HCEC 1CT (cell line): ENCODE measurements around the gene JAG2.
"Not testable (repeated sequence)": the region's sequence is repeated elsewhere in the genome, so short reads cannot be mapped to it uniquely, and the experiment has no call there.

ENCODE experiments used
- DNase-seq: peaks from one replicate; pipeline ENCODE4 v3.0.0-alpha.2; 2017

Gene JAG2

DNA sequence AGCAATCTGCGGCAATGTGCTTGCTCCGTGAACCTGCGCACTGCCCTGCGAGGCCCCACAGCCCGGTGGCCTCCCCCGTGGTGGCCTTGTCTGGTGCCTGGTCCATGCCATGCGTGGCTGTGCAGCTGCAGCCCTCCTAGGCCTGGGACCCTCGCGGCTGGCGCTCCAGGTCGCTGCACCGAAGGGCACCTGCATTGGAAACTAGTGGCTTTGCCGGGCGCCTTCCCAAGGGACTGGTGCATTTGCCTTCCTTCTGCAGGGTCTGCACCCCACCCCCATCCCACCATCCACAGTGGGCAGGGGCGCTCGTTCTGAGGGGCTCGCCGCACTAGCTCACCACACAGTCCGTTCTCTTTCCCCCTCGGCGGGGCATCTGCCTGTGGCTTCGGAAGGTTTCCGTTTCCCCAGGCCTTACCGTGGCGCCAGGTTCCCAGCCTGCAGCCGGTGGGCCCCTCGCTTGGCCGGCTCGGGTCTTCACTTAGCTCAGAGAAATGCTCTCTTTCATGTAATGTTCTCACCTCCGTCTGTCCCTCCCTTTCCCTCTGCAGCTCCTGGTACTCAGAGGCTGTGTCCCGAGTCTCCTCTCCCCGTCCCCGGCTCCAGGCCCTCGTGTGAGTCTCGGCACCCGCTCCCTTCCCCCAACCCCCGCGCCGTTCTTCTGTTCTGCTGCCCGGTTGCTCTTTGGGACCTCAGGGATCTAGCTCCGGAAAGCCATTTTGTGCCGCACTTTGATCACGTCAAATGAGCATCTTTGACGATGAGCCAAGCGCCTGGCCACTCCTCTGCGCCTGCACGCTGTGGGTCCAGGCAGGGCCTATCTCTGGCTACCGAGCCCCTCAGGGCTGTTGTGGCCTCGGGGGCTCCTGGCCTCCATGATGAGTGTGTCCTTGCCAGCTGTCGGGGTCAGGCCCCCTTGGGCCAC lies 31.9 kb downstream of the JAG2 start:
- DNase-seq, result no peak

DNA sequence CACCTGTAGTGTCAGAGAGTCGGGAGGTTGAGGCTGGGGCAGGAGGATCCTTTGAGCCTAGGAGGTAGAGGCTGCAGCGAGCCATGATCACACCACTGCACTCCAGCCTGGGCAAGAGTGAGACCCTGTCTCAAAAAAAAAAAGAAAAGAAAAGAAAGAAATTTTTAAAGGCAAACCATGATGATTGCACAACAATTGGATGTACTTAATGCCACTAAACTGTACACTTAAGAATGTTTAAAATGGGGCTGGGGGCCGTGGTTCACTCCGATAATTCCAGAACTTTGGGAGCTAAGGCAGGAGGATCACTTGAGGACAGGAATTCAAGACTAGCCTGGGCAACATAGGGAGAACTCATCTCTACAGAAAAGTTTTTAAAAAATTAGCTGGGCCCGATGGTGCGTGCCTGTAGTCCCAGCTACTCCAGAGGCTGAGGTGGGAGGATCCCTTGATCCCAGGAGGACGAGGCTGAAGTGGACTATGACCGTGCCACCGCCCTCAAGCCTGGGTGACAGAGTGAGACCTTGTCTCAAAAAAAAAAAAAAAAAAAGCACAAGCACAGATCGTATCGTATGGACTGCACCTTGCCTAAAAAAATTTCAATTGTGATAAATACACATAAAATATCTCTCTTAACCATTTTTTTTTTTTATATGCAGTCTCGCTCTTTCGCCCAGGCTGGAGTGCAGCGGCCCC lies 32.7 kb downstream of the JAG2 start:
- DNase-seq, result no peak

GRCh38 chr14:105132921-105133654 lies 35.5 kb downstream of the JAG2 start:
- no peak for DNase-seq

DNA sequence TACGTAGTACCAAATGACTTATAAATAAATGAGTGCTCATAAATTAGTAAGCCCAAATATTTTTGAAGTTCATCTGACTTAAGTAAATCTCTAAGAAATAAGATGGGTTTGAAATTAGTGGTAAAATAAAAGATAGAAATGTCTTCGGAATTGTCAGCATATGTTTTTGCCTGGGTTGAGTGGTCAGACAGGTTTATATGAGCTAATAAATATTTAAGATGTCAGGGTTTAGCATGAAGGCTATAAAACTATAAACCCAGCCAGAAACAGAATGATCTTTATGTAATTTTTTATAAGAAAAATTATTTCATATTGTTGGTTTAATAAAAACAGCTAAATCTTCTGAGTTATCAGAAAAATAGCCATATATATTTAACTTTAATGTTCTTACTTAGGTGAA lies 37.3 kb downstream of the JAG2 start:
- DNase-seq, result no peak

- no peak for DNase-seq
These were observed 40.5 kb downstream of the JAG2 start for GRCh38 chr14:105128059-105128458.

GRCh38 chr14:105126981-105127329 lies 41.6 kb downstream of the JAG2 start:
- DNase-seq, result no peak

DNA sequence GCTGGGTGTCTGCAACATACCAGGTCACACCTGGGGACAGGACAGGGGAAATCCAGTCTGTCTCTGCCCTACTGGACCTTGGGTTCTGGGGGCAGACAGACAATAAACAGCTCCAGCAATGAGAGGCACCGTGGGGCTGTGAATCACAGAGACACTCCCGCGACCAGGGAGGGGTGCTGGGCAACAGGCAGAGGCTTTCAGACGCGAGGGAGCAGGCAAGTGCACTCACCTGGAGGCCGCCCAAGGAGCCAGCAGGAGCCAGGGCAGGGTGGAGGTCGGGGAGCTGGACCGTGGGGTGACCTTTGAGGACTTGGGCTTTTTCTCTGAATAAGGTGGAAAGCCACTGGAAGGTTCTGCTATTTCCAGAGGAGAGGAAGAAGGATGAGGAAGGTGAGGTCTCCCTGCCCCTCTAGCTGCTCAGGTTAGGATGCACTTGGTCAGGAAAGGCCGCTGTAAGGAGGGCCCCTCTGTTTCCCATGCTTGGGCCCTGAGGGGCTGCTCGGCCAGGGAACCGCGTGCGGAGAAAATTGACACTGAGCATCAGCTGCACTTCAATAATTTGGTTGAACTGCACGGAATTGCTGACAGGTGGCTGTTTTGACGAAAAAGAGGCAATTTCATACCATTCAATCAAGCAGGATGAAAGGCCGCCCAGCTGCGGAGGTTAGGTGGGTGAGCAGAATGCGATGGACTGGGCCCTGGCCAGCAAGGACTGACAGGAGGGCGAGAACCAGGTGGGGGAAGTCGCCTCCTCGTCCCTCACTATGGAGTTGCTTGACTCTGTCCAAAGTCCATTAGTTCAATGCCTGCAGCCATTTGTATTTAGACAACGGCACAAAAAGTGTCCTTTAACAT lies 42.2 kb downstream of the JAG2 start:
- no peak for DNase-seq

DNA sequence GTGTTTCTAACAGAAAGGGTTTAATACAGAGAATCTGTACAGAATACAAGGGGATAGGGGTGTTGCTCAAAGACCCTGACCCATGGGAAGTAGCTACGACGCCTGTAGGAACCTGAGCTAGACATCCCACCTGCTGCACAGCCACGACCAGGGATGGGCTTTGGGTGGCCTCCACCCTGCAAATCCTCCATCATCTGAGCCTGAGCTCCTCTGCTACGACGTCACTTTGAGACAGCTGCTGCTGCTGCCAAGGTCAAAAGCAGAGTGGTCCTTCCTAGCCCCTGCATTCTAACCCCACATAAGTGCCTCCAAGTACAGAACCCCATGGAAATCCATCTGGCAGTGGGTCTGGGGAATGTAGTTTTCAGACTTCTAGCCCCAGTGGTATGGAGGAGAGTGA lies 43.8 kb downstream of the JAG2 start:
- no peak for DNase-seq

DNA sequence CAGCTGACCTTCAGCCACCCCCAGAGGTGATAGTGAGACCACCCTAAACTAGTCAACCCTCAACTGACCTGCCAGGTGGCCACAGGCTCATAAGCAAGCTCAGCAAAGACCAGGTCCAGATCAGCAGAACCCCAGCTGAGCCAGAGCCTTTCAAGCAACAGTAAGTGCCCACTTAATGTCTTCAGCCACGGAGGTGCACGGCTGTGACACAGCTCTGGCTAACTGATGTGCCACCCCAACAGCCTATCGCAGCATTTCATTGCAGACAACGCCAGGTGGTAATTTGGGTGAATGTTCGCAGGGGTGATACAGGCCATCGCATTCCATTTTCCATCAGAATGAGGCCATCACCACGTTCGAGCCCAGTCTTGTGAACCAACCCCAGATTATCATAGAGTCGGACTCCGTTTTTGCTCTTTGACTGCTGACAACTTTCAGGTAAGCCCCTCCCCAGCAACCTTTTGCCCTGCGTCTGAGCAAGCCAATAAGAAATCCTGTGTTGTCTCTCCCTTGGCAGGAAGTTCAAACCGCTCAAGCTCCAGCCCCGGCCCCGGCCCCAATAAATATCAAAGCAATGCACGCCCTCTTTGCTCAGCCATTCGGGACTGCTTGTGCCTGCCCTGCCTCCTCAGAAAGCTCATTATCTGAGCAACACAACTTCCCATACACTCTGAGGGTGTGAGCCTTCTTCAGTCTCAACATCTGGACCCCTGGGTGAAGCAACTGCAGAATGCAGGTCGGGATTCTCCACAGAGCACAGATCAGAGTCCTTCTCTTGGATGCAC lies 44.4 kb downstream of the JAG2 start:
- DNase-seq, result no peak

DNA sequence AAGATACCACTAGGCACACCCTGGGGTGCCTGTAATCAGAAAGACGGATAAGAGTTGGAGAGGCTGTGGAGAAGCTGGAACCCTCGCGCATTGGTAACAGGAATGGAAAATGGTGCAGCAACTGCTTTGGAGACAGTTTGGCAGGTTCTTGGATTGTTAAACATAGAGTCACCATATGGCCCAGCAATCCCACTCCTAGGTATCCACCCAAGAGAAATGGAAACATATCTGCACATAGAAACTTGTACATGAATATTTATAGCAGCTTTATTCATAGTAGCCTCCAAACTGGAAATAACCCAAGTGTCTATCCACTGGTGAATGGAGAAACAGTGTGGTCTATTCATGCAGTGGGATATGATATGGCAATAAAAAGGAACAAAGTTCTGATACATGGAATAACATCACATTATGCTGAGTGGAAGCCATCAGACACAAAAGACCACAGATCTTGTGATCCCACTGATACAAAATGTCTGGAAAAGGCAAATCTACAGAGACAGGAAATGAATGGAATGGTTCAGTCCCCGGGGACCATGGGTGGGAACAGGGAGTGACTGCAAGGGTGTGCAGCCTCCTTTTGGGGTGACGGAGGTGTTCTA lies 45.4 kb downstream of the JAG2 start:
- no peak for DNase-seq

- DNase-seq, result no peak
These were observed 48.5 kb downstream of the JAG2 start for GRCh38 chr14:105120056-105120455.

DNA sequence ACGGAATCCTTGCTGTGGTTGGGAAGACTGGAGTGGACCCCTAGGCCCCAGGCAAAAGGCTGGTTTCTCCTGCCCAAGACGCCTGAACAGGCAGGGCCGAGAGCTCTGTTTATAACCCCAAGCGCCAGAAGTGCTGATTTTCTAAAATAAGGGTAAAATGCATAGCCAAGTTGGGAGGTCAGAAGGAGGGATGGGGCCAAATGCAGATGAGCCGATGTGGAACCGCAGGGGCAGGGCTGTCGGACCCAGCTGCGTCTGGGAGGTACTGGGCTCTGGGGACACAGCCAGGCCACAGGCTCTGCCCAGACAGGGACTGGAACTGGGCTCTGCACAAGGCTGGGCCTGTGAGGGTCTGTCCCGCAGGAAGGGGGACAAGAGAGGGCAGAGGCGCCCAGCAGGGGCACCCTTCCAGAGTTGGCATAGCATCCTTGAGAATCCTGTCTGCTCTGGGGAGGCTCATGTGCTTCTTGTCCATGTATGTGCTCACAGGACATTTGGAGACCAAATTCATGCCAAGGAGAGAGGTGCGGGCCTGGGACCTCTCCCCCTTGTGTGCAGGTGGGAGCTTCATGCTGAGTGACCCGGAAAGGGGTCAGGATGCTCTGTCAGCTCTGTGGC lies 49.1 kb downstream of the JAG2 start:
- no peak for DNase-seq

DNA sequence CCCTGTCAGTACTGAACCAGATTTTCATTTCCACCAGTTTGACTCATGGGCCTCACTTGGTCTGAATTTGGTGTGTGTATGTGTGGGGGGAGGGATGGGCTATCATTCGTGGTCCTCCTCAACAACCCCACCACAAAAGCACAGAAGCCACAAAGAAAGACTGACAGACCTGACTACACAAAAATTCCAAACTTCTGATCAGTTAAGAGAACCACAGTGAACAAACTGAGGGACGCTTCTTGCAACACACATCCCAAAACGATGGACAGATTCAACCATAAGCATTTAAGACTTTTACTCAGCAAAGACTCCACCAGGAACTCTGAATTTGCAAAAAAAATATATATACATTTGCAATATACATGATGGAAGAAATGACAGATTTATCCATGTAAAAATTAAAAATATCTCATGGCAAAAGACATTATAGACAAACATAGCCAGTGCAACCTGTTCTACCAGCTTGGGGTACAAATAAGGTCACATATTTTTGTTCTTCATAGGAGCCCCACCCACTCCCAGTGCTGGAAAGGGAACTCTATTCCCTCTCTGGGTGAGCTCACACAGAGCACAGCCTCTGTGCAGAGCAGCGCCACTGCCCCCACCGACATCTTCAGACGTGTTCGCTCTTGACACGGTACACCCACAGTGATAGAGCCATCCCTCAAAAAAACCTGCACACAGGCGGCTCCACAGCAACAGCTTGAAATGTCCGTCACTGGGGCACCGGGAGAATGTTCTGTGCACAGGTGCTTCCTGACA lies 49.7 kb downstream of the JAG2 start:
- no peak for DNase-seq

- DNase-seq, result no peak
These were observed 50.7 kb downstream of the JAG2 start for GRCh38 chr14:105117710-105118385.

GRCh38 chr14:105117257-105117646 lies 51.3 kb downstream of the JAG2 start:
- DNase-seq, result no peak

DNA sequence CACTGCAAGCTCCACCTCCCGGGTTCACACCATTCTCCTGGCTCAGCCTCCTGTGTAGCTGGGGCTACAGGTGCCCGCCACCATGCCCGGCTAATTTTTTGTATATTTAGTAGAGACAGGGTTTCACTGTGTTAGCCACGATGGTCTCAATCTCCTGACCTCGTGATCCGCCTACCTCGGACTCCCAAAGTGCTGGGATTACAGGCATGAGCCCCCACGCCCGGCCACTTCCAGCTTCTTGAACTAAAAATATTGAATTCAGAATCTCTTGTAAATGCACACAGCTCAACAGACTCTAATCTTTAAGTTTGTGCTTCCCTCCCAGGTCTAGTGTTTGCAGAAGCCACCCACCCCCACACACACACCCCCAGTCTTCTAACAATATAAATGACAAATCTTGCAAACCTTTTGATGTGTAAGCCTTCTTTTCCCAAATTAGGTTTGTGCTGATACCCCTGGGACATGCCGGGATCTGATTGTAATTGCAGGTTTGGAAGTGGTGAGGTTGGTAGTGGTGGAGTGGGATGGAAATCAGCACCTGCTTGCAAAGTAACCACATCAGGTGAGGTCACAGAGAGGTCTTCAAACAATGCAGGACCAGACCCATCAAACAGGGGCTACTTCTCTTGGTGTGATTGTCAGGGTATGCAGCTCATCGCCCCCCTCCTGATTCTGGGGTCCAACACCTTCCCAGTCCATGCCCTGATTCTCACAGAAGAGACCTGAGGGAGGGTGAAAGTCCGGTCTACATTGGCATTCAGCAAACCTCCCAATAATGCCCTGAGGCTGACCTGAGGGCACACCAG lies 51.9 kb downstream of the JAG2 start:
- DNase-seq, result no peak

GRCh38 chr14:105109243-105109642 lies 59.3 kb downstream of the JAG2 start:
- not testable (repeated sequence) for DNase-seq

DNA sequence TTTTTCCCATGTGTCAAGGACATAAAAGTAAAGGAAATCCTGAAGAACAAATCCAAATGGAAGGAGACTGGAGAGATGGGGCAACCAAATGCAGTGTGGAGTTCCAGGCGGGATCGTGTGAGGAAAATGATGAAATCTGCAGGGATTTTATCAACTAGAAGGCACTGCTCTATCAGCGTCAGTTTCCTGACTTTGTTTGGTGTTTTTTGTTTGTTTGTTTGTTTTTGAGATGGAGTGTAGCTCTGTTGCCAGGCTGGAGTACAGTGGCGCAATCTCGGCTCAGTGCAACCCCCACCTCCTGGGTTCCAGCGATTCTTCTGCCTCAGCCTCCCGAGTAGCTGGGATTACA lies 60.1 kb downstream of the JAG2 start:
- DNase-seq, result no peak
